ENCODE measurements around the gene LZTS2.

The LZTS2 gene

GRCh38 chr10:100998991-100999741 is 442 bp upstream of the LZTS2 start:
- DNase-seq: peak; percentile 81

GRCh38 chr10:101000127-101000914 is 713 bp downstream of the LZTS2 start:
- no peak for DNase-seq

GRCh38 chr10:101000915-101001658 is 1.5 kb downstream of the LZTS2 start:
- DNase-seq: peak; percentile 79

- no peak for DNase-seq
These were observed 2.0 kb downstream of the LZTS2 start for GRCh38 chr10:101001659-101002035.

- no peak for DNase-seq
These were observed 2.8 kb downstream of the LZTS2 start for GRCh38 chr10:101002456-101002855.

GRCh38 chr10:101003639-101004206 is 4.1 kb downstream of the LZTS2 start:
- no peak for DNase-seq

GRCh38 chr10:101005361-101005760 is 5.8 kb downstream of the LZTS2 start:
- DNase-seq: no peak

GRCh38 chr10:101005869-101006567 is 6.4 kb downstream of the LZTS2 start:
- DNase-seq: no peak

- DNase-seq: no peak
These were observed 7.0 kb downstream of the LZTS2 start for GRCh38 chr10:101006593-101007098.

- DNase-seq: no peak
These were observed 7.6 kb downstream of the LZTS2 start for GRCh38 chr10:101007099-101007711.

GRCh38 chr10:101007915-101008822 is 8.6 kb downstream of the LZTS2 start:
- peak; percentile 56 for DNase-seq

GRCh38 chr10:101008823-101009423 is 9.3 kb downstream of the LZTS2 start:
- DNase-seq: no peak

- no peak for DNase-seq
These were observed 10.7 kb downstream of the LZTS2 start for GRCh38 chr10:101010329-101010728.

- DNase-seq: no peak
These were observed 12.2 kb downstream of the LZTS2 start for GRCh38 chr10:101011517-101012423.

- peak; percentile 96 for DNase-seq
These were observed 13.1 kb downstream of the LZTS2 start for GRCh38 chr10:101012525-101013364.

GRCh38 chr10:101013365-101013825 is 13.8 kb downstream of the LZTS2 start:
- no peak for DNase-seq

GRCh38 chr10:101014230-101014884 is 14.7 kb downstream of the LZTS2 start:
- peak; percentile 66 for DNase-seq

Measured in fibroblast of skin of scalp (primary cell).